ENCODE results near the gene AHDC1.

DNA sequence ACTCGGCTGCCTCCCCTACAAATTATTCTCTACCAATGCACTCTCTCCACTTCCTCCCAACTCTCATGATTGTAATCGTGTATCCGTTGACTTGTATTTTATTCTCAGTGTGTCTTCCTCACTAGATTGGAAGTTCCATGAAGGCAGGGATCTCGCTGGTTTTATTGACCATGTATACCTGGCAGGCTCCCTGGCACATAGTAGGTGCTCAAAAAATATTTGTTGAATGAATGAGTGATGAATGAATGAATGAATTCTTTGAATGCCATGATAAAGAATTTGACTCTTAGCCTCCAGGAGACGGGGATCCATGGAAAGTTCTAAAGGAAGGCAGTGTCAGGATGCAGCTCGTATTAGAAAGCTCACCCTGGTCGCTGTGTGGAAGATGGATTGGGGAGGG, 85.1 kb downstream of the AHDC1 start:
- TF ChIP-seq OTX1 (CRISPR knock-in tag; IDR thresholded peaks at IDR 0.05) = no peak
- TF ChIP-seq EZH2 (IDR thresholded peaks at IDR 0.05; ENCODE audit: borderline replicate concordance, low read depth, low read length) = no peak
- TF ChIP-seq, protein P1, sequence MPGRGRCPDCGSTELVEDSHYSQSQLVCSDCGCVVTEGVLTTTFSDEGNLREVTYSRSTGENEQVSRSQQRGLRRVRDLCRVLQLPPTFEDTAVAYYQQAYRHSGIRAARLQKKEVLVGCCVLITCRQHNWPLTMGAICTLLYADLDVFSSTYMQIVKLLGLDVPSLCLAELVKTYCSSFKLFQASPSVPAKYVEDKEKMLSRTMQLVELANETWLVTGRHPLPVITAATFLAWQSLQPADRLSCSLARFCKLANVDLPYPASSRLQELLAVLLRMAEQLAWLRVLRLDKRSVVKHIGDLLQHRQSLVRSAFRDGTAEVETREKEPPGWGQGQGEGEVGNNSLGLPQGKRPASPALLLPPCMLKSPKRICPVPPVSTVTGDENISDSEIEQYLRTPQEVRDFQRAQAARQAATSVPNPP (IDR thresholded peaks at IDR 0.05; ENCODE audit: borderline replicate concordance, insufficient read depth, insufficient read length) = no peak
- no peak for TF ChIP-seq POLR2A (conservative IDR thresholded peaks at IDR 0.05)
- TF ChIP-seq, protein P2, sequence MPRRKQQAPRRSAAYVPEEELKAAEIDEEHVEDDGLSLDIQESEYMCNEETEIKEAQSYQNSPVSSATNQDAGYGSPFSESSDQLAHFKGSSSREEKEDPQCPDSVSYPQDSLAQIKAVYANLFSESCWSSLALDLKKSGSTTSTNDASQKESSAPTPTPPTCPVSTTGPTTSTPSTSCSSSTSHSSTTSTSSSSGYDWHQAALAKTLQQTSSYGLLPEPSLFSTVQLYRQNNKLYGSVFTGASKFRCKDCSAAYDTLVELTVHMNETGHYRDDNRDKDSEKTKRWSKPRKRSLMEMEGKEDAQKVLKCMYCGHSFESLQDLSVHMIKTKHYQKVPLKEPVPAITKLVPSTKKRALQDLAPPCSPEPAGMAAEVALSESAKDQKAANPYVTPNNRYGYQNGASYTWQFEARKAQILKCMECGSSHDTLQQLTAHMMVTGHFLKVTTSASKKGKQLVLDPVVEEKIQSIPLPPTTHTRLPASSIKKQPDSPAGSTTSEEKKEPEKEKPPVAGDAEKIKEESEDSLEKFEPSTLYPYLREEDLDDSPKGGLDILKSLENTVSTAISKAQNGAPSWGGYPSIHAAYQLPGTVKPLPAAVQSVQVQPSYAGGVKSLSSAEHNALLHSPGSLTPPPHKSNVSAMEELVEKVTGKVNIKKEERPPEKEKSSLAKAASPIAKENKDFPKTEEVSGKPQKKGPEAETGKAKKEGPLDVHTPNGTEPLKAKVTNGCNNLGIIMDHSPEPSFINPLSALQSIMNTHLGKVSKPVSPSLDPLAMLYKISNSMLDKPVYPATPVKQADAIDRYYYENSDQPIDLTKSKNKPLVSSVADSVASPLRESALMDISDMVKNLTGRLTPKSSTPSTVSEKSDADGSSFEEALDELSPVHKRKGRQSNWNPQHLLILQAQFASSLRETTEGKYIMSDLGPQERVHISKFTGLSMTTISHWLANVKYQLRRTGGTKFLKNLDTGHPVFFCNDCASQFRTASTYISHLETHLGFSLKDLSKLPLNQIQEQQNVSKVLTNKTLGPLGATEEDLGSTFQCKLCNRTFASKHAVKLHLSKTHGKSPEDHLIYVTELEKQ (CRISPR knock-in tag; IDR thresholded peaks at IDR 0.05) = no peak

Data from K562 (cell line).